Stimulated activated CD8-positive, alpha-beta memory T cell treated with anti-CD3 and anti-CD28 coated beads, Interleukin-4, amount 100 ng/mL, for 48 hours (primary cell): Measurements from ENCODE around the gene TST.
A peak's percentile ranks its signal among the peaks of the same experiment; 100 is the strongest.
"Not testable (repeated sequence)": the region's sequence is repeated elsewhere in the genome, so short reads cannot be mapped to it uniquely, and the experiment has no call there.

Source experiments
- DNase-seq: peaks from one replicate; pipeline ENCODE4 v3.0.0-alpha.2; 2020

TST gene

GRCh38 chr22:37012262-37012904 lies 6.9 kb downstream of the TST start:
- DNase-seq: no peak

GRCh38 chr22:37011472-37011871 lies 7.8 kb downstream of the TST start:
- no peak for DNase-seq

DNA sequence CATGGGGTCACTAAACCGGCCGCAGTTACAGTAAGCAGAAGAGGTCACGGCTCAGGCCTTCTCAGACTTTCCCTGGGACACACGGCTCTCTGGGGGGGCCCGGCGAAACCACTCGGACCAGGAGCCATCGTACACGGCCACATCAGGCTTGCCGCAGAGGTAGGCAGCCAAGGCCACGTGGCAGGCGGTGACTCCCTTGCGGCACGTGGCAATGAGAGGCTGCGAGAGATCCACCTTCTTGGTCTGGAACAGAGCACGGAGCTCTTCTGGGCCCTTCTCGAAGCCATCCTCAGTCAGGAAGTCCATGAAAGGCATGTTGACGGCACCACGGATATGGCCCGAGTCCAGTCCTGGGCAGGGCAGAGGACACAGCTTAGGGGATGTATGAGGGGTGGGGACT lies 8.3 kb downstream of the TST start:
- no peak for DNase-seq

DNA sequence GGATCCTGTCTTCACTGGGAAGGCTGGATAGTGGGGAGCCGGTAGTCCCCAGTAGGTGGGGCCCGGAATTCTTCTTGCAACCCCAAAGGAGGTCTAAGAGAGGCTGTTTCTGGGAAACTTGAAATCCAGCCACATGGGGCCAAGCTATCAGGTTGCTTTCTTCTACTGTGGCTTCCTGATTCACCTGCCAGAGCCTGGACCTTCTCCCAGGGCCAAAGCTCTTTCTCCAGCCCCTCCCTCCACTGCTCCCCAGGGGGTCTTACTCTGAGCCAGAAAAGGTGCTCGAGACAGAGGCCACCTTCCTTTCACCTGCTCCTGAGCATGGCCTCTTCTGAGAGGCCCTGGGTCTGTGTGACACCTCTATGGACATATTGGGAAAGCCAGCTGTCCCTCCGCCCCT lies 9.1 kb downstream of the TST start:
- no peak for DNase-seq

DNA sequence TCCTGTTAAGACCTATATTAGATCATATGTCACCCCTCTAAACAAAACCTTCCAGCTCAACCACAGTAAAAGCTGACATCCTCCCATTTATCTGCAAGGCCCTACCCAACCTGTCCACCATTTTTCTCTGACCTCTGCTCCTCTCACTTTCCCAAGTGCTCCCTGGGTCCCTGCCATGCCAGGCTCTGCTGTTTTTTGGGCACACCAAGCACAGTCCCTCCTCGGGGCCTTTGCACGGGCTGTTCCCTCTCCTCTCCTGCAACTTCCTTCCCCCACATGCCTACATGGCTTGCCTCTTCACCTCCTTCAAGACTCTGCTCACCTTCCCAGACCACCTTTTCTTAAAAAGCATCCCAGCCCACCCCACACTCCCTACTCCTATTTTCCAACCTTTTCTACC lies 9.8 kb downstream of the TST start:
- DNase-seq: no peak

DNA sequence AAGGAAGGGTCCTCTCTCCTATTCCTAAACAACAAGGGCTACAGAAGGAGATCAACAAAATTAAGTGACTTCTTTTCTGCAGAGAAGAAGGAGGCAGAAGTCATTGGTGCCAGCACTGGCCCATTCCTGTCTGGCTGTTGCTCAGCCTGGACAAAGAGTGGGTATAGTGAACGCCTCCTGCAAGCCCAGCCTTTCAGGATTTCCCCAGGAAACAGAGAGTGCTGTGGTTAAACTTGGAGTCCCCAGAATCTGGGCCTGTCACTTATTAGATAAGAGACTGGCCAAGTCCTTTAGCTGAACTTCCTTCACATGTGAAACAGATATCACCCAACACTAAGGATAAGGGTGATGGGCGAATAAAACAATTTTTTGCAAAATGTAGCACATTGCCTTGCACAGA lies 10.9 kb downstream of the TST start:
- no peak for DNase-seq

DNA sequence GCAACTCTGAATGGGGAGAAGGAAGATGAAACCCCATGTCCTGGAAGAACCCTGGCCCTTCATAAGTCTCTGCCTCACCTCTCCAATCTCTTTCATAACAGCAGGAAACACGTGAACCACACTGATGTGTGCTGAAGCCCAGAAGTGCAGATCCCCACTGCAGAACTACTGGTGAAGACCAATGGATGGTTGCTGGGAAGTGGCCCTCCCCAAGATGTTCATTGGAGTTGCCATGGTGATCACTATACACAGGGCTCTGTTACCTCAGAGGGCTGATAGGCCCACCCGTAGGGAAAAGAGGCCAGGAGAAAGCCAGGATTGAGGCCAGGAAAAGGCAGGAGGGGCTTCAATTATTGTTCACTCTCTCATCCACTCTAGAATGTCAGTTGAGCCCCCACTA lies 11.6 kb downstream of the TST start:
- no peak for DNase-seq

DNA sequence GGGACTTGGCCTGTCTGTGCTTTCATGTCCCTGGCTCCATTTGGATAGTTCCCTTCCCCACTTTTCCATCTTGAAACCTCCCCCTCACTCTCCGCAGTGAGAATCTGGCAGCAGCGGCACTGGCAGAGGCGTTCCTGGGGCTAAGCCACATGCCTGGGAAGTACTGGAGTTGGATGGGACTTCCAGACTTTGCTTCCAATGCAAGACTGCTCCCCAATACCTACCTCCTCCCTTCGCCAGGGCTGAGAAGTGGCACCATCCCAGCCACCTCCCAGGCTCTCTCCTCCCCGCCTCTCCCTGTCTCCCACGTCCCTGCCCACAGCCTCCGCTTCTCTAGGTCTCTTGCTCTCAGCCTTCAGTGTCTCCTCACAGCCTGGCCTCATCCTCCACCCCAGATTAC lies 16.6 kb downstream of the TST start:
- DNase-seq: no peak

GRCh38 chr22:37001826-37002225 lies 17.4 kb downstream of the TST start:
- no peak for DNase-seq

- DNase-seq: no peak
Measured at GRCh38 chr22:37000676-37001534, 18.3 kb downstream of the TST start.

GRCh38 chr22:36999463-36999862 lies 19.8 kb downstream of the TST start:
- DNase-seq: no peak

DNA sequence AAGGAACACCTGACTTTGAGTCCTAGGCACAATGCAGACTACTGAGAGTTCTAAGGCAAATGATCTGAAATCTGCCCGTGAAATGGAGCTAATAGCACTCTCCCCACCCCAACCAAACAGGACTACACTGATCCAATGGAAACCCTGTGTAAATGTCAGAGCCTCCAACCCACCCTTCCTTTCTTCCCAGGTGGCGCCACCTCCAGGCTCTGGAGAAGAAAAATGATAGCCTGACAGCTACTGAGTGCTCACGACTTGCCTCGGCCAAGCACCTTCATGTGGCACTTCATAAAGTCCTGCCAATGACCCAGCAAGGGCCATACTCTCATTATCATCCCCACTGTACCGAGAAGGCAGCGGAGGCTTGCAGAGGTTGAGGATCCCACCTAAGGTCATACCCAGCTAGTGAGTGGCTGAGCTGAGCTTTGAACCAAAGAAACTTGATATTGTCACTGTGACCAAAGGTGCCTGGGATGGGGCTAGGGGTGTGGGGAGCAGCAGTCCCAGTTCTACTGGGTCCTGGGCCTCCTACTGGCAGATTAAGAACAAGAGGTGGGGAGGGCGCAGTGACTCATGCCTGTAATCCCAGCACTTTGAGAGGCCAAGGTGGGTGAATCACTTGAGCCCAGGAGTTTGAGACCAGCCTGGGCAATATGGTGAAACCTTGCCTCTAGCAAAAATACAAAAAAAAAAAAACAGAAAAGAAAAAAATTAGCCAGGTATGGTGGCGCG lies 20.5 kb downstream of the TST start:
- no peak for DNase-seq

- no peak for DNase-seq
Measured at GRCh38 chr22:36997746-36998145, 21.5 kb downstream of the TST start.

DNA sequence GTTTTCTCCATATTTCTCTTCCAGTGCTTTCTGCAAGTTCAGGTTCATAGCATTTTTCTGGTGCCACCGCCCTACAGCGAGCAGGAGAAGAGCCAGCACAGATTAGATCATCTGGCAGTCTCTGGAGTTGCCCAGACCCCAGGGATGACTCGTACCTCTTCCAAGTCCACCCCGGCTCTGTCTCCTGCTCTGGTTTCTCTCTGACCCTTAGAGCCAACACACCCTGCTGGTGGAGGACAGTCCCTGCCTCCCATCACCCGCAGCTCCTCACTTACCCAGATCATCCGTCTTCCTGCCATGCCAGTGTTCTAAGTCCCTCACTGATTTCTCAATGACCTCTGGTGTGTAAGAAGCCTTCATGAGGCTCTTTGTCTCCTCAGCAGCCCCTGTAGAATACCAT lies 28.0 kb downstream of the TST start:
- no peak for DNase-seq

GRCh38 chr22:36990457-36990856 lies 28.8 kb downstream of the TST start:
- DNase-seq: no peak

- DNase-seq: not testable (repeated sequence)
Measured at GRCh38 chr22:36989012-36989411, 30.2 kb downstream of the TST start.

- DNase-seq: no peak
Measured at GRCh38 chr22:36988075-36988832, 31.0 kb downstream of the TST start.

- DNase-seq: peak; percentile 84
Measured at GRCh38 chr22:36986242-36986821, 32.9 kb downstream of the TST start.

DNA sequence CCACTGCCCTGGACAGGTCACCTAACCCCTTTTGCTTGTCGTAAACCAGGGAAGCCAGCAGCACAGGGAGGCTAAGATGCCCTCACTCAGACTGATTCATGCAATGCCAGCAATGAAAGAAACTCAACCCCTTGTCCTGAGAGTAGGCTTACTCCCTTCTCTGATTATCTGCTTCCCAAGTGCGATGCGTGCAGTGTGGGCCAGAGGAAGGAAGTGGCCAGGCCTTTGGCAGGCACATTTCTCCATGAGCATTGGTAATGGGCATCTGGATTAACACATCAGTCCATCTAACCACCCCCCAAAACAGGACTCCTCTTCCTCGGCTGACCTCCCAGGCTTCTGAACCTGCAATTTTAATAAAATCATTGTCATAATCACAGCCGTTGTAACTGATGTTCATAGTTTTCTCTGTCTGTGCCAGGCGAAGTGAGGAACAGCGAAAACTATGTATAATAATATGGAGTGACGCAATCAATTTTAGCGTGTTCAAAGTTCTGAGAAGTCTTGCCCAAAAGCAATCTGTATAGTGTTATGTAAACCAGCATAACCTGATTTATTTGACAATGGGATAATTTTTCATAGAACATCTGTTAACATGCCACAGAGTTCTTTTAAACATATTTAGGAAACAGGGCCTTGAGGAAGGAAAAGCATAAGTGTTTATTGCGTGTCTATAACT lies 33.9 kb downstream of the TST start:
- DNase-seq: no peak

DNA sequence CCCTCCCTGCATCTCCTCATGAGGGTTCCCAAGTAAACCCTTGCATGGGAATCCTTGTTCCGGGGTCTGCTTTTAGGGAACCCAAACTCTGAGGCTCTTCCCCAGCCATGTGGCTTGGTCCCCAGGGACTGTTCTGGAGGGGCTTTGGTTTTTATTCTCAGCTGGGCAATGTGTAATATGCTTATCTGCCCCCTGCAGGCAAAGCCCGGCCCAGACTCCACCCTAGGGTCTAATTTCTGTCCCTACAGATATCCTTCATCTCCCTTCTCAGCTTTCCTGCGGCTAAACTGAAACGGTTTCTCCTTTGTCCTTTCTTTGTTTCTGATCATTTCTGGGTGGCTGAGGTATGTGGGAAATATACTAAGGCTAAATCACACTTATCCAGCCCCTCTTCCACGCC lies 37.1 kb downstream of the TST start:
- no peak for DNase-seq

GRCh38 chr22:36981247-36981775 lies 37.9 kb downstream of the TST start:
- no peak for DNase-seq
